GM13977 (cell line): Measurements from ENCODE around the gene NAPG.
"Not testable (repeated sequence)": the region's sequence is repeated elsewhere in the genome, so short reads cannot be mapped to it uniquely, and the experiment has no call there.

Source experiments
- DNase-seq: peaks from one replicate; pipeline ENCODE4 v3.0.0; 2012; ENCODE audit warnings: low spot score
- in situ Hi-C: fragments of 300-500 bp; cut with MboI; formaldehyde crosslinking; loops from one replicate; pipeline ENCODE4 v1.12.0; 2022; ENCODE audit warnings: low sequenced_read_pairs, low pct_unique_long_range_greater_than_20kb, mixed read lengths, inconsistent platforms; ENCODE audit not compliant: unreplicated experiment
- TF ChIP-seq, protein P1 (sequence below): IDR thresholded peaks from 2 replicates; pipeline ENCODE4 v1.5.1; 2012; ENCODE audit warnings: mild to moderate bottlenecking, control low read depth; ENCODE audit not compliant: insufficient read depth; ENCODE audit errors: extremely low read depth, missing control alignments

NAPG gene

DNA sequence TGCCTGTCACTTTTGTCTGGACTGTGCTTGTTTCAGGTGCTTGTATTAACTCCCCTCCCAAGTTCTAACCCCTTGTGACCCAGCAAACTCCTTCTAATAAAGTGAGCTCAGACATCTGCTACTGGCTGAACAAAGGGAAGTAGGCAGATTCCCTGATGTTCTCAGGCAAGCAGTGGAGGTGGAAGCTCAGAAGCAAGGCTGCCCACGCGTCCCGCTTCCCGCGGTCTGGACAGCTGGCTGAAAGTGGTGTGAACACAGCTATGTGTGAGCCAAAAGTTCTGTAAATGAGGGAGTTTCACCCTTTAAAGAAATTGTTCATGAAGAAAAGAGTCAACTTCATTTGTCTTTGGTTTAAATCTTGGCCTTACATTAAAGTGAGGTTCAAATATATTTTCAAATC, 40.0 kb downstream of the NAPG start:
- no peak for DNase-seq
- in situ Hi-C loops, result loop anchor here (25.0 kb wide), 1 partner anchor 121 kb away; no protein-coding TSS in a partner anchor
- TF ChIP-seq, protein P1, sequence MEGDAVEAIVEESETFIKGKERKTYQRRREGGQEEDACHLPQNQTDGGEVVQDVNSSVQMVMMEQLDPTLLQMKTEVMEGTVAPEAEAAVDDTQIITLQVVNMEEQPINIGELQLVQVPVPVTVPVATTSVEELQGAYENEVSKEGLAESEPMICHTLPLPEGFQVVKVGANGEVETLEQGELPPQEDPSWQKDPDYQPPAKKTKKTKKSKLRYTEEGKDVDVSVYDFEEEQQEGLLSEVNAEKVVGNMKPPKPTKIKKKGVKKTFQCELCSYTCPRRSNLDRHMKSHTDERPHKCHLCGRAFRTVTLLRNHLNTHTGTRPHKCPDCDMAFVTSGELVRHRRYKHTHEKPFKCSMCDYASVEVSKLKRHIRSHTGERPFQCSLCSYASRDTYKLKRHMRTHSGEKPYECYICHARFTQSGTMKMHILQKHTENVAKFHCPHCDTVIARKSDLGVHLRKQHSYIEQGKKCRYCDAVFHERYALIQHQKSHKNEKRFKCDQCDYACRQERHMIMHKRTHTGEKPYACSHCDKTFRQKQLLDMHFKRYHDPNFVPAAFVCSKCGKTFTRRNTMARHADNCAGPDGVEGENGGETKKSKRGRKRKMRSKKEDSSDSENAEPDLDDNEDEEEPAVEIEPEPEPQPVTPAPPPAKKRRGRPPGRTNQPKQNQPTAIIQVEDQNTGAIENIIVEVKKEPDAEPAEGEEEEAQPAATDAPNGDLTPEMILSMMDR, result no peak

DNA sequence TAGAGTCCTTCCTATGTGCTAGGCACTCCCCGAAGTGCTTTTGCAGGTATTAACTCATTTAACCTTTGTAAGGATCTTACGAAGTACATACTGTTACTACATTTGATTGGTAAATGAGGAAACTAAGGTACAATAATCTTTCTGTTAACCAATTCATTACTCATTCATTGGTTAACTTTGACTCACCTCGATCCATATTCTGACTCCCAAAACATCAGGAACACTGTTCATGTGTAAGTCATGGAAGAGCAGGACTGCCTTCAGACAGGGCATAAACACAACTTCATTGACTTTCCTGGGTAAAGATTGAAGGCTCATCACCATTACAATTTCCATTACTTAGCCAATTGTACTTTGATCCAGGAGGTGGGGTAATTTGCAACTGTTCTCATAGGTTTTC, 40.6 kb downstream of the NAPG start:
- TF ChIP-seq, protein P1, result no peak
- DNase-seq, result no peak
- in situ Hi-C loops, result loop anchor here (25.0 kb wide), 1 partner anchor 121 kb away; no protein-coding TSS in a partner anchor

DNA sequence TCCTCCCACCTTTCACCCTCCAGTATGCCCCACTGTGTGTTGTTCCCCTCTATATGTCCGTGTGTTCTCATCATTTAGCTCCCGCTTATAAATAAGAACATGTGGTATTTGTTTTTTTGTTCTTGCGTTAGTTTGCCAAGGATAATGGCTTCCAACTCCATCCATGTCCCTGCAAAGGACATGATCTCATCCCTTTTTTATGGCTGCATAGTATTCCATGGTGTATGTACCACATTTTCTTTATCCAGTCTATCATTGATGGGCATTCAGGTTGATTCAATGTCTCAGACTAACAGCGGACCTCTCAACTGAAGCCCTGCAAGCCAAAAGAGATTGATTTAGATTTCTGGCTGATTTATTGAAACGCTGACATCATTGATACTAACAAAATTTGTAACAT, 44.1 kb downstream of the NAPG start:
- DNase-seq, result not testable (repeated sequence)

DNA sequence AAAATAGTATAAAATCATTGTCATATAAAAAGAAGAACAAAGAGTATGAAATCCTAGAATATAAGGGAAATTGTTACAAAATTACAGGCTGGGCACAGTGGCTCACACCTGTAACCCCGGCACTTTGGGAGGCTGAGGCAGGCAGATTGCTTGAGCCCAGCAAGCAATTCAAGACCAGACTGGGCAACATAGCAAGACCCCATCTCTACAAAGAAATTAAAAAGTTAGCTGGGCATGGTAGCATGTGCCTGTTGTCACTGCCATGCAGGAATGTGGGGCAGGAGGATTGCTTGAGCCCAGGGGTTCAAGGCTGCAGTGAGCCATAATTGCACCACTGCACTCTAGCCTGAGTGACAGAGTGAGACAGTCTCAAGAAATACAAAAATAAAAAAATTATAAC, 44.8 kb downstream of the NAPG start:
- TF ChIP-seq, protein P1, result no peak
- DNase-seq, result no peak
- in situ Hi-C loops, result loop anchor here (25.0 kb wide), 1 partner anchor 117 kb away; no protein-coding TSS in a partner anchor

More for the DNA sequence above, 44.1 kb downstream of the NAPG start:
- in situ Hi-C loops, result loop anchor here (25.0 kb wide), 1 partner anchor 117 kb away; no protein-coding TSS in a partner anchor

DNA sequence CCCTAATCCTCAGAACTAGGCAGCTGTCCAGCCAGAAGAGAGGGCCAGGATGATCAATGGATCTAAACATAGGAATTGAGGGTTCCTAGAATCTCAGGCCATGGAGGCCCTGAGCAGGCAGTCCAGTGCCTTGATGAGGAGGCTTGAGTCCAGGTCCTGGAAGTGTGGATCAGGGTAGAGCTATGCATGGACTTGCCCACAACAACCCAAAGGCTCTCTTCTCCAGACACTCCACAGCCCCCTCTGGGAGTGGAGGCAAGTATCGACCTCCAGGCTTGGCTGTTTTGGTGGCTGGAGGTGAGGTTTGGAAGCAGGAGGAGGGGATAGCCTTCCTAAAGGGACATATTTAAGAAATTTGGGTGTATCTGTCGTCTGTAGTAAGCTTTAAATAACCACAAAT, 45.7 kb downstream of the NAPG start:
- TF ChIP-seq, protein P1, result no peak
- DNase-seq, result no peak
- in situ Hi-C loops, result loop anchor here (25.0 kb wide), 1 partner anchor 116 kb away; no protein-coding TSS in a partner anchor

DNA sequence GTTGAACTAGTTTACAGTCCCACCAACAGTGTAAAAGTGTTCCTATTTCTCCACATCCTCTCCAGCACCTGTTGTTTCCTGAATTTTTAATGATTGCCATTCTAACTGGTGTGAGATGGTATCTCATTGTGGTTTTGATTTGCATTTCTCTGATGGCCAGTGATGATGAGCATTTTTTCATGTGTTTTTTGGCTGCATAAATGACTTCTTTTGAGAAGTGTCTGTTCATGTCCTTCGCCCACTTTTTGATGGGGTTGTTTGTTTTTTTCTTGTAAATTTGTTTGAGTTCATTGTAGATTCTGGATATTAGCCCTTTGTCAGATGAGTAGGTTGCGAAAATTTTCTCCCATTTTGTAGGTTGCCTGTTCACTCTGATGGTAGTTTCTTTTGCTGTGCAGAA, 47.4 kb downstream of the NAPG start:
- in situ Hi-C loops, result loop anchor here (25.0 kb wide), 1 partner anchor 114 kb away; no protein-coding TSS in a partner anchor
- DNase-seq, result not testable (repeated sequence)

DNA sequence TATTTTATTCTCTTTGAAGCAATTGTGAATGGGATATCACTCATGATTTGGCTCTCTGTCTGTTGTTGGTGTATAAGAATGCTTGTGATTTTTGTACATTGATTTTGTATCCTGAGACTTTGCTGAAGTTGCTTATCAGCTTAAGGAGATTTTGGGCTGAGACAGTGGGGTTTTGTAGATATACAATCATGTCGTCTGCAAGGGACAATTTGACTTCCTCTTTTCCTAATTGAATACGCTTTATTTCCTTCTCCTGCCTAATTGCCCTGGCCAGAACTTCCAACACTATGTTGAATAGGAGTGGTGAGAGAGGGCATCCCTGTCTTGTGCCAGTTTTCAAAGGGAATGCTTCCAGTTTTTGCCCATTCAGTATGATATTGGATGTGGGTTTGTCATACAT, 48.6 kb downstream of the NAPG start:
- in situ Hi-C loops, result loop anchor here (25.0 kb wide), 1 partner anchor 113 kb away; no protein-coding TSS in a partner anchor
- DNase-seq, result not testable (repeated sequence)

DNA sequence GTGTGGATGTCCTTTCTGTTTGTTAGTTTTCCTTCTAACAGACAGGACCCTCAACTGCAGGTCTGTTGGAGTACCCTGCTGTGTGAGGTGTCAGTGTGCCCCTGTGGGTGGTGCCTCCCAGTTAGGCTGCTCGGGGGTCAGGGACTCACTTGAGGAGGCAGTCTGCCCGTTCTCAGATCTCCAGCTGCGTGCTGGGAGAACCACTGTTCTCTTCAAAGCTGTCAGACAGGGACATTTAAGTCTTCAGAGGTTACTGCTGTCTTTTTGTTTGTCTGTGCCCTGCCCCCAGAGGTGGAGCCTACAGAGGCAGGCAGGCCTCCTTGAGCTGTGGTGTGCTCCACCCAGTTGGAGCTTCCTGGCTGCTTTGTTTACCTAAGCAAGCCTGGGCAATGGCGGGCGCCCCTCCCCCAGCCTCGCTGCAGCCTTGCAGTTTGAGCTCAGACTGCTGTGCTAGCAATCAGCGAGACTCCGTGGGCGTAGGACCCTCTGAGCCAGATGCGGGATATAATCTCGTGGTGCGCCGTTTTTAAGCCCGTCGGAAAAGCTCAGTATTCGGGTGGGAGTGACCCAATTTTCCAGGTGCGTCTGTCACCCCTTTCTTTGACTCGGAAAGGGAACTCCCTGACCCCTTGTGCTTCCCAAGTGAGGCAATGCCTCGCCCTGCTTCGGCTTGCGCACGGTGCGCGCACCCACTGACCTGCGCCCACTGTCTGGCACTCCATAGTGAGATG, 52.2 kb downstream of the NAPG start:
- in situ Hi-C loops, DNase-seq: not testable (repeated sequence)

DNA sequence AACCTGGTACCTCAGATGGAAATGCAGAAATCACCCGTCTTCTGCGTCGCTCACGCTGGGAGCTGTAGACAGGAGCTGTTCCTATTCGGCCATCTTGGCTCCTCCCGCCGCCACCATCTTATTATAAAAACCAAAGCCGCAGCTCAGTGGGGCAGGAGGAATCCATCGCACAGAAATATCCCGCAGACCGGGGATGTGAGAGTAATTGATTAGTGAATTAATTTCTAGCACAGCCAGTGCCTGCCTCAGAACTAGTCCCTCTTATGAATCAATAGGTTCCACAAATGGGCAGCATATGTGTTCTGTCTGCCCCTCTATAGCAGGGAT, 52.7 kb downstream of the NAPG start:
- in situ Hi-C loops, DNase-seq: not testable (repeated sequence)
